GM12891 (cell line): ENCODE data around the gene MYMK.

Experiments
- DNase-seq: peaks from one replicate; pipeline ENCODE4 v3.0.0; 2011; ENCODE audit warnings: low spot score; ENCODE audit not compliant: insufficient read length
- FAIRE-seq: peaks from 2 replicates; lab custom pipeline; 2011; peaks lifted over from hg19 to GRCh38; lab: Jason Lieb, UNC
- PAX5 ChIP-seq: IDR thresholded peaks from 2 replicates; pipeline ENCODE4 v1.6.1; 2011; ENCODE audit warnings: low read length, moderate library complexity, mild to moderate bottlenecking; ENCODE audit not compliant: insufficient read depth, severe bottlenecking
- POLR2A ChIP-seq: IDR thresholded peaks from 2 replicates; pipeline ENCODE4 v1.6.1; 2011; ENCODE audit warnings: low read depth, low read length, control low read depth
- POLR2AphosphoS5 ChIP-seq: IDR thresholded peaks from 2 replicates; pipeline ENCODE4 v1.6.1; 2011; ENCODE audit warnings: low read depth, low read length, control low read depth
- POU2F2 ChIP-seq: IDR thresholded peaks from 2 replicates; pipeline ENCODE4 v1.6.1; 2011; ENCODE audit warnings: low read depth, mild to moderate bottlenecking, control low read depth, low read length, moderate library complexity
- SPI1 ChIP-seq: IDR thresholded peaks from 2 replicates; pipeline ENCODE4 v1.6.1; 2011; ENCODE audit warnings: low read depth, low read length, control low read depth
- TAF1 ChIP-seq: IDR thresholded peaks from 2 replicates; pipeline ENCODE4 v1.6.1; 2011; ENCODE audit warnings: low read depth, low read length, control low read depth

MYMK gene

DNA sequence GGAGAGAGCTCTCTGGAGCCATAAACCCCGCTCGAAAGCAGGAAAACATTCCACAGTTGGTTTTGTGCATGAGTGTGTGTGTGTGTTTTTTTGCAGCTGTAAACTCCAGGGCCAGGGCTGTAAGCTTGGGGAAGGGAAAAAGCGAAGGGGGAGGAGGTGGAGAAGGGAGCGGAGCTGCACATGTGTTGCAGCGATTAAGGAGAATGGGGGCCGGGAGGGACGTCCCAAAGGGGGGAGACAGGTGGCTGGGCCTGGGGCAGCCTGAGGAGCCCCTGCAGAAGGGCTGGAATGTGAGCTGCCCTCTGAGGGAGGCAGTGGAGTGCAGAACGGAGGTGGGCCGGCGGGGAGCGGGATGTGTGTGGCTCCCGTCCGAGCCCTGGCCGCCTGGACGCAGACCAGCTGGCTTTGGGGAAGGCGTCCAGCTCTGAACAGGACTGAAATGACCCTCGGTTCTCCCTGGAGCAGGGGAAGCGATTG, 2.7 kb upstream of the MYMK start:
- no peak for FAIRE-seq
- TF ChIP-seq SPI1 (no peak), TAF1 (no peak), POLR2AphosphoS5 (no peak)
- DNase-seq: no peak

GRCh38 chr9:133526721-133527321, 2.1 kb upstream of the MYMK start:
- no peak for TF ChIP-seq POLR2AphosphoS5
- TF ChIP-seq POU2F2: no peak
- TF ChIP-seq PAX5: no peak
- no peak for TF ChIP-seq SPI1
- no peak for TF ChIP-seq POLR2A
- no peak for TF ChIP-seq TAF1
- FAIRE-seq: no peak
- no peak for DNase-seq

DNA sequence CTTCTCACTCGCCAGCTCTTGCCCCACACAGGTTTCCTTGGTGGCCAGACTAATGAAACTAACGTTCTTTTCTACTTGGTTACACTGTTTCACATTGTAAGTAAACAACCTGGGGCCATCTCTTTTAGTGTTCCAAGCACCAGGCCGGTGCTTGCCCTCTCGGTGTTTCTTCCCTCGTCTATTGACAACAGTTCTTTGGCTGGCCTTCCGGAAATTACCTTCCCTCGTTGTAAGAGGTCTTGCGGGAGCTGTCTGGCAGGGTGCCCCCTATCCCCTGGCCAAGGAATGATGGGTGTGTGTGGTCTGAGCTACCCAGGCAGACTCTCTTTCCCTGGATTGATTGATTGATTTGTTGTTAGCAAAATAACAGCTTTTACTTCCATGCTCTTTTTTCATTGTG, 918 bp upstream of the MYMK start:
- FAIRE-seq (no peak), DNase-seq (no peak)
- TF ChIP-seq TAF1 (no peak), PAX5 (no peak), POU2F2 (no peak), POLR2AphosphoS5 (no peak), POLR2A (no peak), SPI1 (no peak)

- no peak for FAIRE-seq
- TF ChIP-seq POU2F2 (no peak), TAF1 (no peak), PAX5 (no peak), POLR2A (no peak), SPI1 (no peak), POLR2AphosphoS5 (no peak)
- DNase-seq: no peak
These were observed 613 bp downstream of the MYMK start for GRCh38 chr9:133524146-133524545.

GRCh38 chr9:133523106-133523505, 1.7 kb downstream of the MYMK start:
- TF ChIP-seq POLR2A: no peak
- no peak for TF ChIP-seq PAX5
- no peak for TF ChIP-seq TAF1
- no peak for TF ChIP-seq POLR2AphosphoS5
- TF ChIP-seq POU2F2: no peak
- no peak for TF ChIP-seq SPI1
- DNase-seq (no peak), FAIRE-seq (no peak)

- FAIRE-seq (no peak), DNase-seq (no peak)
- TF ChIP-seq POLR2A: no peak
- TF ChIP-seq POLR2AphosphoS5: no peak
- TF ChIP-seq TAF1: no peak
- TF ChIP-seq POU2F2: no peak
- no peak for TF ChIP-seq PAX5
- no peak for TF ChIP-seq SPI1
These were observed 2.5 kb downstream of the MYMK start for GRCh38 chr9:133522073-133522910.

DNA sequence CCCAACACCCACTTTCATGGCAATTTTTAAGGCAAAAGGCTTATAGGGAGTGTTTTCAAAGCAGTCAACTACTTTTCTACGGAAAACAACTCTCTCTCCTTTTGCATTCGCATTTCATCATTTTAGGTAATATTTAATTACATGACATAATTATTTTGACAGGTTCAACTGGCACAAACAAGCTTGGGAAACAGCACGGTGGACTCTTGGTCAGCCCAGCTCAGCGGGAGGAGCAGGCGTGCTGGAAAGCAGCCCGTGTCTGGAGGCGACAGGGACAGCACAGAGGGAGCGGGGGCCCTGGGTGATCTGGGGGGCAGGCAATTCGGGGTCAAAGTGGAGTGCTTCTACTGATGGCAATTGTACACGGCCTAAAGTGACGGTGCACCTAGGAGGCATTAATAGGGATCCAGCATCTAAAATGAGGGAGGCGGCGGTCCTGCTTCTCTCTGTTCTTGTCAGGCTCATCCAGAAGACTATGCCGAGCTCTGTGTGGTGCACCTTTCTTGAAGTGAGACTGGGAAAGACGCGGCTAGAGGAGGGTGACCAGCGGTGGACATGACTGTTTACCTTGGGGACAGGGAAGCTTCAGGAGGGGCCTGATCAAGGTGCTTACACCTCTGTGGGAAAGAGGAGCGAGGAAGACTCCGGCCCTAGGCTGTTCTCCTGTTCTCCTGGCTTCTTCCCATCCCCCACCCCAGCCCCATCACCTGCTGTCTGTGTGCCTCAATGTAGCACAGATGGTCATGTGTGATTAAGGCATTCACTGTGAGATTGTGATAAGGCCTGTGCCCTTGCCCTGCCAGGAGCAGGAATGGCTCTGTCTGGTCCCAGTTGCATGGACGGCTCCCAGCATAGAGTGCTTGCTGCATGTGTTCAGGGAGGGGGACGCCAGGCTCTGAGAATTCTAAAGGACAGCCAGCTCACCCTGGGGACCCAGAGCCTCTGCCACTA, 3.4 kb downstream of the MYMK start:
- no peak for TF ChIP-seq POLR2A
- TF ChIP-seq SPI1: no peak
- no peak for TF ChIP-seq POLR2AphosphoS5
- TF ChIP-seq TAF1: no peak
- no peak for TF ChIP-seq POU2F2
- no peak for TF ChIP-seq PAX5
- FAIRE-seq (no peak), DNase-seq (no peak)

DNA sequence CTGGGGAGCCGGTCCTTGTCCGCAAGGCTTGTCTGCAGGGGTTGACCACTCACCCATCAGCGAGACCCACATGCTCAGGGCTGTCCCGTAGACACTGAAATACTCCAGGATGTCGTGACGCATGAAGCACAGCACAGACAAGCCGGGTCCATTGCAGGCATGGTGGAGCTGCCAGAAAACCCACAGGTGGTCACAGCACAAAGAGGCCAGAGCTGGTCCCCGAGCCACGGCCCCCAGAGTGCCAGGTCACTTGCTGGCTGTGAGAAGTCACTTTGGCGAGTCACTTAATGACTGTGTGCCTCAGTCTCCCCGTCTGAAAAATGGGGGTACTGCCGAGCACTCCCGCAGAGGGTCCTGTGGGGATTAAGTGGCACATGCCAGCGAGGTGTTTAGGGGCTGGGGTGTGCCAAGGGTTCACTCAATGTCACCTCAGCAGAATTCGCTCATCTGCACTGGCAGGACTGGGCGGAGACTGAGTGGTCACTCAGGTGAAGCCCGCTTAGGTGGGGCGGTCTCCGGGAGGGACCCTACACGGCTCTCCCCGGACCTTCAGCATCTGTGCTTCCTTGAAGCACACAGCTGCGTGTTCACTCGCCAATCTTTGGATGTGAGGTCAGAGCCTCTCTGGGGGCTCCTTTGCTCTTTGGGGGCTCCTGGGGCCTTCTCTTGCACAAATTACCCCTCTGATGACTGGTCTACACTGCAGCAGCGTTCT, 4.5 kb downstream of the MYMK start:
- no peak for DNase-seq
- no peak for FAIRE-seq
- TF ChIP-seq POU2F2 (no peak), POLR2A (no peak), POLR2AphosphoS5 (no peak), PAX5 (no peak), TAF1 (no peak), SPI1 (no peak)
